ENCODE results near the gene VPS36. TPM values are rescaled to one million over a fixed set of nuclear protein-coding genes. Genes with fewer than 3 reads are reported as not detected.

The VPS36 gene
- polyA plus RNA-seq, 2 of the 4 experiments (the other 2 are of a cell fraction): 12.6 to 23.1 TPM

GRCh38 chr13:52461265-52461664 lies 10.8 kb upstream of the VPS36 start:
- ChIA-PET POLR2A (no interaction called here), CTCF (no interaction called here)
- 89% methylated on average over 3 of the region's 3 CpGs for WGBS (ENCODE audit: missing lambda C conversion rate)
- Histone ChIP-seq H3K4me1 (peaks cover 26% of the 10 kb centered on the region; the same call in 2 of the 3 replicates), H3K4me2 (no peak overlapping the region), H3K9me3 (no peaks in the 10 kb centered on the region), H3K27ac (no peak overlapping the region), H3K4me3 (no peak overlapping the region)
- DNase-seq (ENCODE audit: low read depth in 1 of 2, low spot score in 1 of 2) (no peak), ATAC-seq (no peak), FAIRE-seq (no peak)
- TF ChIP-seq JUN (IDR thresholded peaks at IDR 0.05): no peak
- no peak for TF ChIP-seq ESRRA (IDR thresholded peaks at IDR 0.05; ENCODE audit: borderline replicate concordance, low read length)
- no peak for TF ChIP-seq KDM1A (IDR thresholded peaks at IDR 0.05; ENCODE audit: low read depth)
- no peak for TF ChIP-seq POLR2AphosphoS2 (conservative IDR thresholded peaks at IDR 0.05; ENCODE audit: low read length)
- TF ChIP-seq EP300 (IDR thresholded peaks at IDR 0.05): no peak
- TF ChIP-seq FOSB (CRISPR knock-in tag; IDR thresholded peaks at IDR 0.05): no peak
- TF ChIP-seq HDAC2 (IDR thresholded peaks at IDR 0.05): no peak
- TF ChIP-seq GATA3 (IDR thresholded peaks at IDR 0.05; ENCODE audit: borderline replicate concordance): no peak
- TF ChIP-seq RARB (CRISPR knock-in tag; IDR thresholded peaks at IDR 0.05): no peak
- TF ChIP-seq NPAS2 (CRISPR knock-in tag; IDR thresholded peaks at IDR 0.05; ENCODE audit: borderline replicate concordance): no peak
- TF ChIP-seq ZC3H11A (IDR thresholded peaks at IDR 0.05): no peak
- no peak for TF ChIP-seq CEBPB (IDR thresholded peaks at IDR 0.05)
- no peak for TF ChIP-seq ZSCAN20 (CRISPR knock-in tag; IDR thresholded peaks at IDR 0.05)
- TF ChIP-seq CHD4 (IDR thresholded peaks at IDR 0.05; ENCODE audit: borderline replicate concordance): no peak
- TF ChIP-seq NFE2L2 (conservative IDR thresholded peaks at IDR 0.05; ENCODE audit: low read length): no peak
- TF ChIP-seq HEYL (CRISPR knock-in tag; IDR thresholded peaks at IDR 0.05): no peak
- no peak for TF ChIP-seq HOXB5 (CRISPR knock-in tag; IDR thresholded peaks at IDR 0.05)
- TF ChIP-seq NR3C1 (IDR thresholded peaks at IDR 0.05): no peak

- ATAC-seq (no peak), DNase-seq (ENCODE audit: low read depth in 1 of 2, low spot score in 1 of 2) (no peak), FAIRE-seq (no peak)
- POLR2A ChIA-PET: no interaction called here
- TF ChIP-seq FOXS1 (CRISPR knock-in tag; IDR thresholded peaks at IDR 0.05) (no peak), TP53 (CRISPR knock-in tag; IDR thresholded peaks at IDR 0.05) (no peak), POLR2AphosphoS2 (conservative IDR thresholded peaks at IDR 0.05; ENCODE audit: low read length) (no peak), USF2 (IDR thresholded peaks at IDR 0.05) (no peak), JUN (IDR thresholded peaks at IDR 0.05) (no peak), SREBF2 (IDR thresholded peaks at IDR 0.05) (no peak), ATOH8 (CRISPR knock-in tag; IDR thresholded peaks at IDR 0.05; ENCODE audit: low read depth) (no peak), FOSL2 (IDR thresholded peaks at IDR 0.05) (no peak), FOSL2 (CRISPR knock-in tag; IDR thresholded peaks at IDR 0.05) (no peak), MAFK (IDR thresholded peaks at IDR 0.05; ENCODE audit: partially characterized antibody) (no peak), ELK1 (IDR thresholded peaks at IDR 0.05; ENCODE audit: low read depth, low read length) (no peak), EP300 (IDR thresholded peaks at IDR 0.05) (no peak), RNF2 (IDR thresholded peaks at IDR 0.05; ENCODE audit: borderline replicate concordance, low read depth) (no peak), TFCP2L1 (CRISPR knock-in tag; IDR thresholded peaks at IDR 0.05) (no peak), JUNB (IDR thresholded peaks at IDR 0.05) (no peak), HOXB13 (CRISPR knock-in tag; IDR thresholded peaks at IDR 0.05; ENCODE audit: low read depth) (no peak)
- WGBS (ENCODE audit: missing lambda C conversion rate): 53% methylated on average over 6 of the region's 6 CpGs
- H3K9me3 ChIP-seq: no peaks in the 10 kb centered on the region
- no peak overlapping the region for H3K4me2 ChIP-seq
- H3K27ac ChIP-seq: no peak overlapping the region
- H3K4me1 ChIP-seq: peaks cover 26% of the 10 kb centered on the region; the same call in 2 of the 3 replicates
- no peak overlapping the region for H3K4me3 ChIP-seq
- CTCF ChIA-PET: interaction anchor here (2.0 kb wide), 1 partner anchor 9 kb away, joined by 20 read pairs; the partner anchor contains the start of gene VPS36
These were observed 9.2 kb upstream of the VPS36 start for GRCh38 chr13:52459668-52460067.

Data from A549 (cell line).